ENCODE results near the gene INKA2.

Gene INKA2

GRCh38 chr1:111739194-111739924, at the start of gene INKA2:
INKA2 (minus strand) TSS chr1:111739395; CDS start chr1:111739242, 153 bp downstream.
- peak; percentile 56 to 61 for DNase-seq

GRCh38 chr1:111786669-111787207, 47.5 kb upstream of the INKA2 start:
- DNase-seq, result no peak

- no peak for DNase-seq
Observed at GRCh38 chr1:111784273-111784901, 45.2 kb upstream of the INKA2 start.

- DNase-seq, result no peak
Observed at GRCh38 chr1:111779546-111779945, 40.4 kb upstream of the INKA2 start.

DNA sequence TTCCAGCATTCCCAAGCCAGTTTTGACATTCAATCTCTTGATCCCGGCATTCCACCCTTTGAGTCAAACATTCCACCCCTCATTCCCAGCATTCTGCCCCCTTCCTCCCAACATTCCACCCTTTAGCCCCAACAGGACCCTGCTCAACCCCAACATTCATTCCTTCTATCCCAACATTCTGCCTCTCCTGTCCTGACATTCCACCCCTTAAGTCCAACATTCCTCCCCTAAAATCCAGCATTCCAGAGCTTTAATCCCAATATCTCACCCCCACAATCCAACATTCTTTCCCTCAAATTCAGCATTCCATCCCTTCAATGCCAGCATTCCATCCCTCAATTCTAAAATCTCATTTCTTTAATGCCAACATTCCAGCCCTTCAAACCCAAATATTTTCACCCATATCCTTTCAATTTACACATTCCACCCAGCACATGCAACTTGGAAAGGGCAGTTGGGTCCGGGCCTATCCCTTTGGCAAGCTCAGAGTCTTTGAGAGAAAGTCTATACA, 39.4 kb upstream of the INKA2 start:
- DNase-seq, result no peak

DNA sequence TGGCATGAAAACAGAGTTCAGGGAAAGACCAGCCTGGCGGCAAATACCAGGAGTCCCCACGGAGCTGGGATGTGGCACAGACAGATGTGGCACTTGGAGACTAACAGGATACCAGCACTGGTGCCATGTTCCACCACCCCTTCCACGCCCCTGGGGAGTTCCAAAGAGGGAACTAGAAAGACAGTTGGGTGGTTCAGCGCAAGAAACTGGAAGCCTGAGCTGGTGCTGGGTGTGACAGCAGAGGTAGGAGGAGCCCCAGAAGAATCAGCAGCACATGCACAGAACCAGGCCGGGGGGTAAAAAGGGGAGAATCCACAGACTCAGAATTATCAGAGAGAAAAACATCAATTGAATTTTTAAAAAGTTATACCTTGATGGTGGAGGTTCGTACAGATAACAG, 38.9 kb upstream of the INKA2 start:
- no peak for DNase-seq

GRCh38 chr1:111777301-111777700, 38.1 kb upstream of the INKA2 start:
- DNase-seq, result no peak

GRCh38 chr1:111776861-111777260, 37.7 kb upstream of the INKA2 start:
- no peak for DNase-seq

DNA sequence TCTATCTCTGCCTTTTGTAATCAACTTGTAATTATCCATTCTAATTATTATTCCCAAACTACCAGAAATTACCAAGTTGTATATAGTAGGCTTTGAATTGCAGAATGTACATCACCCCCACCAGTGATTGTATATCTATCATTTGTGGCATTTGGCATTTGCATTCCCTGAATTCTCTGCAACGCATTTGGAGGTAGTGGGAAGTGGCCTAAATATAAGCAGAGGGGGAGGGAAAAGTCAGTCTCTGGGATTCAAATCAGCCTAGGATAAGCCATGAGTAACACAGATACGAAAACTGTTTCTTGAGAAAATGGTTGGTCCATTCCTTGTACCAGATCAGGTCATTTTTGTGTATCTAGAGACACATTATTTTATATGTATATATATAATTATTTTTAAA, 37.2 kb upstream of the INKA2 start:
- DNase-seq, result no peak

DNA sequence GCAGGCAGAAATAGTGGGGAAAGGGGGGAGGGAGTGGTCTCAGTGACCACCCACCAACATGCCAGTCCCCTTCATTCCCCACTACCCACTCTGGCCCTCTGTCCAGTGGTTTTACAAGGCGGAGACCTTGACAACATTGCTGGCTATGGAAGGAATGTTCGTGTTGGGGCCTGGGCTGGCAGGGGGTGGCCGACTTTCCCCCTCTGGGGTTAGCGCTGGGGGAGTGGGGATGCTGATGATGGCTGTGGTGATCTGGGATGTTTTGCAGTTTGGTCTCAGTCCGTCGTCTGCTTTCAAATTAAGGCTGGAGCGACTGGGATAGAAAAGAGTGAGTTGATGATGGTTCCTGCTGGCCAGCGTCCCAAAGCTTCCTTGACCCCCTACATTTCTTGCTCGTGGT, 36.8 kb upstream of the INKA2 start:
- DNase-seq, result no peak

DNA sequence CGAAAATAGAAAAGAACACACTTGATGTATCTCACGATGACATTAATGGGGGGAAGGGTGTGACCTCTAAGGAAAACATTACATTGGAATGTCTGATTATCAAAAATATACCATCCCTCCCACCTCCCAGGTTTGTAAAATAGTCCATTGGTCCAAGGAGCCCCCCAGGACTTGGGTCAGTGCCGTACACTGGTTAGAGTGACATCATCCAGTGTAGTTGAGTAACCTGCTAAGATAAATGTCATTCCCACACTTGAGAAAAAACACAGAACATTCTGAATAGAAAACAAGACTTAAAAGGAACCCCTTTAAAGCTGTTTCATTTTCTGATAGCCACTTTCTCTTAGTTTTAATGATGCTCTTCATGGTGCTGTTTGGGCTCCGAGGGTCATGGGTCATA, 31.7 kb upstream of the INKA2 start:
- DNase-seq, result no peak

GRCh38 chr1:111769517-111770146, 30.4 kb upstream of the INKA2 start:
- peak; percentile 34 to 53 for DNase-seq

DNA sequence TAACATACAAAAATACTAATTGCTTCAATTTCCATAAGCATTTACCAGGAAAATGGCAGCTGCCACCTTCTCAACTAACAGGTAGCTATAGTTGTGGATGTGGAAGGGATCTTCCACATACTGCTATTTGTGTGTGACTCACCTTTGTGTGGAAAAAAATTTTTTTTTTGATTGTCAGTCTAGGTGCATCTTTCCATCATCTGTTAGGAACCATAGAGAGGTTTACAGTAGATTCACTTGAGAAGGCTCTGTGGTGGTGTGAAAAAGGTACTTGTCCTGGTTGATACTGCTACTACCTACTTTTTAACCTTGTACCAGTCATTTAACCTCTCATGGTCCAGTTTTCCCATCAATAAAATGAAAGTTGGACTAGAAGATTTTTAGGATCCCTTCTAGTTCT, 29.4 kb upstream of the INKA2 start:
- DNase-seq, result no peak

DNA sequence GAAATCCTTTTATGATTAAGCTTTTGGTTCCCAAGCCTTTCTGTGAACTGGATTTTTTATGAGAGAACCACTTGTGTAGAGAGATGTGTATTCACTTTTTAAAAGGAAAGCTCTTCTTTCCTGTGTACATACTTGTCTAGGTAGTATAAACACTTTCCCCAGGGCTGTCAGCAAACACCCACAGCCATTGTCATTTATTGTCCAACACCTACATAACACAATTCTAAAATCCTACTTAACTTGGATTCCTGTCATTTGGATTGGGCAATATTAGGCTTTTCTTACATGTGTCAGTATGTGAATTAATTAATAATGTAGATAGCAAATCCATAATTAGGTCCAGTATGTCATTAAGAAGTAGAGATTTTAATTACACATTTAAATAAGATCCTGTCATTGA, 28.8 kb upstream of the INKA2 start:
- DNase-seq, result no peak

- DNase-seq, result no peak
Observed at GRCh38 chr1:111762332-111762731, 23.1 kb upstream of the INKA2 start.

- DNase-seq, result no peak
Observed at GRCh38 chr1:111761717-111762116, 22.5 kb upstream of the INKA2 start.

GRCh38 chr1:111758373-111758772, 19.2 kb upstream of the INKA2 start:
- no peak for DNase-seq

DNA sequence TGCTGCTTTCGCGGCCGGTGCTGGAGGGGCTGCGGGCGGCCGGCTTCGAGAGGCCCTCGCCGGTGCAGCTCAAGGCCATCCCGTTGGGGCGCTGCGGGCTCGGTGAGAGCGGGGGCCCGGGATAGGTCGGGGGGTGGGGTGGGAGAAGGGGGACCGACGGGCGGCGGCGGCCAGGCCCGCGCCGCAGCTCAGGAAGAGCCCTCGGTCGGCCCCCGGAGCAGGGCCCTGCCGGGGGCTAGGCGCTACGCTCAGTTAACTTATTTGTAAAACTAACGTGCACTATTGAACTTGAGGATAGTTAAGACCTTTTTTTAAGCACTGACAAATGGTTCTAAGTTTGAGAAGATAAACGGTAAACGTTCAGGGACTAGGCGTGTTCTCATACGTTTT, 16.9 kb upstream of the INKA2 start:
- DNase-seq, result no peak

DNA sequence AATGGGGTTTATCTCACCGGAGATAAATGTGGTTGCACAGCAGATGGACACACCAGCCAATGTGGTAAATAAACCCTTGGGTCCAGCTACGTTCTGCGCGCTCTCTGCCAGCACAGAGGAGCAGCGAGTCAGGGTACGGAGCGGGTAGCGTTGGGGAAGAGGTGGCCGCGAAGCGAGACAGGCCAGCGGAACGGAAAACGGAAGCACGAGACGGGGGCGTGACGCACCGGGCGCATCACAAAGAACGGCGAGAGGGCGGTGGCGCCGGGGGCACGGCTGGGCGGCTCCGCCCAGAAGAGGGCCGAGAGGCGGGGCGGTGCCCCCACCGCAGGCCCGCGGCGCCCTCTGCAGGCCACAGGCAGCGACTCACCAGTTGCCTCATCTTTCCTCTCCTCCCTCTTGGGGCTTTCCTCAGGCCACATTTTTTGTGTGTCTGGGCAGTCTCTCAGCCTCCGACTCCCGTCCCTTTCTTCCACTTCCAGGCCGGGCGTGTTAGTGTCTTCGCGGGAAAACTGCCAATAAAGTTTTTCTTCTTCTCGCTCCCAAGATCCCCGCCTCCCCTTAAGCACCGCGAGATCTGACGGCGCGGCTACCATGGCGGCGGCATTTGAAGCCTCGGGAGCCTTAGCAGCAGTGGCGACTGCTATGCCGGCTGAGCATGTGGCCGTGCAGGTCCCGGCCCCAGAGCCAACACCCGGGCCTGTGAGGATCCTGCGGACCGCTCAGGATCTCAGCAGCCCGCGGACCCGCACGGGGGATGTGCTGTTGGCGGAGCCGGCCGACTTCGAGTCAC, 16.3 kb upstream of the INKA2 start, which contains the start of gene DDX20:
Gene DDX20, plus strand, starts transcription at position 571 of the 793 bp plus-strand sequence. Its CDS starts 24 bp downstream, at position 595.
- DNase-seq, result peak; percentile 91 to 93

GRCh38 chr1:111754984-111755330, 15.8 kb upstream of the INKA2 start:
- DNase-seq, result peak; percentile 32 to 36

DNA sequence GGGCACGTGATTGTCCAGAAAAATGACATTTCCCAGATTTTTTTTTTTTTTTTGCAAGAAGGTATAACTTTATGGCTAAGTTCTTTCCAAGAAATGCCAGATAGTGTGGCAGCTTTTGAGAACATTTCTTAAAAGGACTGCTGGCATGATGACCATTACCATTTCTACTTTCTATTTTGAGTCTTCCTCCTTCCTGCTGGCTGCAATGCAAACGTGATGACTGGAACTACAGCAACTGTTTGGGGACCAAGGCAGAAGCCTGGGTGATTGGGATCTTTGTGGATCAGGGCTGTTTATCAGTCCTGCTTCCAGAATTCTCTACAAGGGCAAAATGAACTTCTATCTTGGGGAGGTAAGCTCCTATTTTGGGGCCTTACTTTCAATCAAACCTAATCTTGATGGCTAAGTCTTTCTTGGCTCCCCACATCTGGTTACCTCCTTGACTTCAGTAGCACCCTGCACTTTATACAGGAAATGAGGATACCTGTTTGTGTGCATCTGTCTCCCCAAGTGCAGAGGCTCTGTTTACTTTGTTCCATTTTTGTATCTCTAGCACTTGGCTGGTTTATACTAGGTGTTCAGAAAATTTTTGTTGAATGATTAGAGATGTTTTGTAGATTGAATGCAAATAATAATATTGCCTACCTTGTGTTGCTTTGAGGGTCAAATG, 12.8 kb upstream of the INKA2 start:
- DNase-seq, result no peak

DNA sequence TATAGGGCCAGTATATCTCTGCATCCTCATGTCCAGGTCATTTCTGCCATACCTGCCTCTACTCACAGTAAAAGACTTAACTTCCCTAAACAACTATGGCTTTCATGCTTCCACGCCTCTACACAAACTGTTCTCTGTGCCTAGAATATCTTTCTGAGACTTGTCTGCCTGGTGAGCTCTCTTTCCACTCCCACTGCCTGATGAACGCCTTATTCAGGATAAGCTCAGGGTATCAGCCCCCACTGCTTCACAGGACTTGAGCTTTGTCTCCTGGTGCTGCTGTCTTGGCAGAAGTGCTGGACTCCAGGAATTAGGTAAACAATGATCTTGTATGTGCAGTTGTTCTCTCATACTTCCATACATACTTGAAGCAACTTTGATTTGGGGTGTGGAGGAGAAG, 11.7 kb upstream of the INKA2 start:
- no peak for DNase-seq
